WTC11 (cell line): Measurements from ENCODE around the gene TRIM26. TPM values are rescaled to one million over a fixed set of nuclear protein-coding genes. Genes with fewer than 3 reads are reported as not detected.

Experiments
- ATAC-seq: fragments of 200-7000 bp; cut with Tn5 transposase; 2 replicates; pipeline ENCODE4 v1.10.0; 2021; ENCODE audit warnings: mild to moderate bottlenecking, moderate library complexity
- CTCF ChIA-PET: fragments of 300-600 bp; sonication (Branson Sonifier 250); formaldehyde crosslinking; loops from one replicate; lab custom pipeline; 2021; ENCODE audit warnings: antibody characterized with exemption; lab: Charles Lee
- POLR2A ChIA-PET: fragments of 350-600 bp; sonication (Branson Sonifier 250); formaldehyde crosslinking; loops from one replicate; lab custom pipeline; 2021; ENCODE audit warnings: antibody characterized with exemption; lab: Charles Lee
- DNase-seq: peaks from one replicate; pipeline ENCODE4 v3.0.0; 2021; ENCODE audit warnings: low spot score
- H3K27ac Mint-ChIP-seq: 2 replicates; pipeline ENCODE4 v1.8.0; 2021; ENCODE audit warnings: mixed read lengths
- H3K27me3 Mint-ChIP-seq: 2 replicates; pipeline ENCODE4 v1.8.0; 2021; ENCODE audit warnings: low read depth, mild to moderate bottlenecking, moderate library complexity, mixed read lengths
- H3K36me3 Mint-ChIP-seq: 2 replicates; pipeline ENCODE4 v1.8.0; 2021; ENCODE audit warnings: mixed read lengths
- H3K4me1 Mint-ChIP-seq: 2 replicates; pipeline ENCODE4 v1.8.0; 2022; ENCODE audit warnings: mixed read lengths
- H3K4me3 Mint-ChIP-seq: 2 replicates; pipeline ENCODE4 v1.8.0; 2021; ENCODE audit warnings: mild to moderate bottlenecking, moderate library complexity, mixed read lengths
- H3K9me3 Mint-ChIP-seq: 2 replicates; pipeline ENCODE4 v1.8.0; 2021; ENCODE audit warnings: mixed read lengths
- GABPB1 ChIP-seq: sonication (generic); formaldehyde crosslinking; IDR thresholded peaks from 2 replicates; pipeline ENCODE4 v1.8.1; 2023; ENCODE audit warnings: mild to moderate bottlenecking, missing genetic modification reagents
- KAT7 ChIP-seq: sonication (generic); formaldehyde crosslinking; IDR thresholded peaks from 2 replicates; pipeline ENCODE4 v1.8.1; 2023; ENCODE audit warnings: missing genetic modification reagents, mild to moderate bottlenecking, borderline replicate concordance
- NR2C2 ChIP-seq: sonication (generic); formaldehyde crosslinking; IDR thresholded peaks from 2 replicates; pipeline ENCODE4 v1.8.0; 2022; ENCODE audit warnings: mild to moderate bottlenecking, missing genetic modification reagents
- SP1 ChIP-seq: sonication (generic); formaldehyde crosslinking; conservative IDR thresholded peaks from 2 replicates; pipeline ENCODE4 v1.8.1; 2022; ENCODE audit warnings: missing genetic modification reagents
- TEAD1 ChIP-seq: sonication (generic); formaldehyde crosslinking; IDR thresholded peaks from 2 replicates; pipeline ENCODE4 v1.8.0; 2022; ENCODE audit warnings: mild to moderate bottlenecking, missing genetic modification reagents
- USF2 ChIP-seq: sonication (generic); formaldehyde crosslinking; IDR thresholded peaks from 2 replicates; pipeline ENCODE4 v1.8.1; 2023; ENCODE audit warnings: mild to moderate bottlenecking, missing genetic modification reagents, moderate library complexity
- ZNF121 ChIP-seq: sonication (generic); formaldehyde crosslinking; IDR thresholded peaks from 2 replicates; pipeline ENCODE4 v1.8.0; 2023; ENCODE audit warnings: missing genetic modification reagents
- ZNF219 ChIP-seq: sonication (generic); formaldehyde crosslinking; IDR thresholded peaks from 2 replicates; pipeline ENCODE4 v1.8.0; 2023; ENCODE audit warnings: missing genetic modification reagents, mild to moderate bottlenecking, borderline replicate concordance
- ZNF232 ChIP-seq: sonication (generic); formaldehyde crosslinking; IDR thresholded peaks from 2 replicates; pipeline ENCODE4 v1.8.0; 2022; ENCODE audit warnings: mild to moderate bottlenecking, missing genetic modification reagents
- ZNF317 ChIP-seq: sonication (generic); formaldehyde crosslinking; IDR thresholded peaks from 2 replicates; pipeline ENCODE4 v1.8.1; 2023; ENCODE audit warnings: low read depth, mild to moderate bottlenecking, moderate library complexity, missing genetic modification reagents, borderline replicate concordance
- ZNF416 ChIP-seq: fragments of 250-450 bp; sonication (Bioruptor Pico); IDR thresholded peaks from 2 replicates; pipeline ENCODE4 v1.9.0; 2021; ENCODE audit warnings: mild to moderate bottlenecking, inconsistent platforms
- total RNA-seq: library from RNA; stranded (reverse); gene quantifications from 3 replicates; pipeline ENCODE4 v1.2.3, GENCODE V29; 2021
- TF ChIP-seq, protein P1 (sequence below): sonication (generic); formaldehyde crosslinking; IDR thresholded peaks from 2 replicates; pipeline ENCODE4 v1.8.0; 2023; ENCODE audit warnings: missing genetic modification reagents, mild to moderate bottlenecking, borderline replicate concordance
- TF ChIP-seq, protein P2 (sequence below): sonication (generic); formaldehyde crosslinking; IDR thresholded peaks from 2 replicates; pipeline ENCODE4 v1.8.1; 2022; ENCODE audit warnings: mild to moderate bottlenecking, missing genetic modification reagents, moderate library complexity, borderline replicate concordance
- TF ChIP-seq, protein P3 (sequence below): sonication (generic); formaldehyde crosslinking; IDR thresholded peaks from 2 replicates; pipeline ENCODE4 v1.8.1; 2023; ENCODE audit warnings: mild to moderate bottlenecking, missing genetic modification reagents, borderline replicate concordance
- TF ChIP-seq, protein P4 (sequence below): sonication (generic); formaldehyde crosslinking; IDR thresholded peaks from 2 replicates; pipeline ENCODE4 v1.8.0; 2022; ENCODE audit warnings: mild to moderate bottlenecking, missing genetic modification reagents

The TRIM26 gene
- total RNA-seq, 1 experiment from 2014 or later: 27.7 TPM

GRCh38 chr6:30163090-30163917 lies 49.9 kb downstream of the TRIM26 start, which contains the start of gene TRIM15:
TRIM15 (plus strand) TSS chr6:30163546; CDS start chr6:30163685, 139 bp downstream.
- DNase-seq (peak; percentile 30), ATAC-seq (peak; percentile 92)
- H3K9me3 Mint-ChIP-seq: no peaks in the 10 kb centered on the region; the same call in 1 of the 2 replicates
- POLR2A ChIA-PET: no interaction called here
- H3K4me1 Mint-ChIP-seq: peaks cover 5% of the 10 kb centered on the region
- CTCF ChIA-PET: interaction anchor here (2.1 kb wide), 1 partner anchor 60 kb away, joined by 5 read pairs; no protein-coding TSS in a partner anchor
- no peak within 1 kb of the TSS for H3K27ac Mint-ChIP-seq
- H3K27me3 Mint-ChIP-seq: peaks cover 40% of the 10 kb centered on the region
- TF ChIP-seq ZNF121 (CRISPR knock-in tag) (no peak), GABPB1 (CRISPR knock-in tag) (peak; percentile 57), TEAD1 (0 out of 2 replicates have a peak, but pooled peaks have one; percentile 35), SP1 (no peak), USF2 (CRISPR knock-in tag) (no peak), ZNF219 (CRISPR knock-in tag) (no peak), ZNF232 (CRISPR knock-in tag) (no peak), ZNF416 (no peak), NR2C2 (CRISPR knock-in tag) (no peak)
- TF ChIP-seq, protein P1, sequence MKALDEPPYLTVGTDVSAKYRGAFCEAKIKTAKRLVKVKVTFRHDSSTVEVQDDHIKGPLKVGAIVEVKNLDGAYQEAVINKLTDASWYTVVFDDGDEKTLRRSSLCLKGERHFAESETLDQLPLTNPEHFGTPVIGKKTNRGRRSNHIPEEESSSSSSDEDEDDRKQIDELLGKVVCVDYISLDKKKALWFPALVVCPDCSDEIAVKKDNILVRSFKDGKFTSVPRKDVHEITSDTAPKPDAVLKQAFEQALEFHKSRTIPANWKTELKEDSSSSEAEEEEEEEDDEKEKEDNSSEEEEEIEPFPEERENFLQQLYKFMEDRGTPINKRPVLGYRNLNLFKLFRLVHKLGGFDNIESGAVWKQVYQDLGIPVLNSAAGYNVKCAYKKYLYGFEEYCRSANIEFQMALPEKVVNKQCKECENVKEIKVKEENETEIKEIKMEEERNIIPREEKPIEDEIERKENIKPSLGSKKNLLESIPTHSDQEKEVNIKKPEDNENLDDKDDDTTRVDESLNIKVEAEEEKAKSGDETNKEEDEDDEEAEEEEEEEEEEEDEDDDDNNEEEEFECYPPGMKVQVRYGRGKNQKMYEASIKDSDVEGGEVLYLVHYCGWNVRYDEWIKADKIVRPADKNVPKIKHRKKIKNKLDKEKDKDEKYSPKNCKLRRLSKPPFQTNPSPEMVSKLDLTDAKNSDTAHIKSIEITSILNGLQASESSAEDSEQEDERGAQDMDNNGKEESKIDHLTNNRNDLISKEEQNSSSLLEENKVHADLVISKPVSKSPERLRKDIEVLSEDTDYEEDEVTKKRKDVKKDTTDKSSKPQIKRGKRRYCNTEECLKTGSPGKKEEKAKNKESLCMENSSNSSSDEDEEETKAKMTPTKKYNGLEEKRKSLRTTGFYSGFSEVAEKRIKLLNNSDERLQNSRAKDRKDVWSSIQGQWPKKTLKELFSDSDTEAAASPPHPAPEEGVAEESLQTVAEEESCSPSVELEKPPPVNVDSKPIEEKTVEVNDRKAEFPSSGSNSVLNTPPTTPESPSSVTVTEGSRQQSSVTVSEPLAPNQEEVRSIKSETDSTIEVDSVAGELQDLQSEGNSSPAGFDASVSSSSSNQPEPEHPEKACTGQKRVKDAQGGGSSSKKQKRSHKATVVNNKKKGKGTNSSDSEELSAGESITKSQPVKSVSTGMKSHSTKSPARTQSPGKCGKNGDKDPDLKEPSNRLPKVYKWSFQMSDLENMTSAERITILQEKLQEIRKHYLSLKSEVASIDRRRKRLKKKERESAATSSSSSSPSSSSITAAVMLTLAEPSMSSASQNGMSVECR (CRISPR knock-in tag): no peak
- TF ChIP-seq, protein P2, sequence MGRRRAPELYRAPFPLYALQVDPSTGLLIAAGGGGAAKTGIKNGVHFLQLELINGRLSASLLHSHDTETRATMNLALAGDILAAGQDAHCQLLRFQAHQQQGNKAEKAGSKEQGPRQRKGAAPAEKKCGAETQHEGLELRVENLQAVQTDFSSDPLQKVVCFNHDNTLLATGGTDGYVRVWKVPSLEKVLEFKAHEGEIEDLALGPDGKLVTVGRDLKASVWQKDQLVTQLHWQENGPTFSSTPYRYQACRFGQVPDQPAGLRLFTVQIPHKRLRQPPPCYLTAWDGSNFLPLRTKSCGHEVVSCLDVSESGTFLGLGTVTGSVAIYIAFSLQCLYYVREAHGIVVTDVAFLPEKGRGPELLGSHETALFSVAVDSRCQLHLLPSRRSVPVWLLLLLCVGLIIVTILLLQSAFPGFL (CRISPR knock-in tag): peak; percentile 21; the same call in 1 of the 2 replicates
- no peak within 1 kb of the TSS for H3K4me3 Mint-ChIP-seq
- no peaks in the 10 kb centered on the region for H3K36me3 Mint-ChIP-seq

GRCh38 chr6:30162265-30163089 lies 50.7 kb downstream of the TRIM26 start:
- no peaks in the 10 kb centered on the region for H3K36me3 Mint-ChIP-seq
- TF ChIP-seq KAT7: no peak
- TF ChIP-seq ZNF317 (CRISPR knock-in tag): no peak
- TF ChIP-seq, protein P3, sequence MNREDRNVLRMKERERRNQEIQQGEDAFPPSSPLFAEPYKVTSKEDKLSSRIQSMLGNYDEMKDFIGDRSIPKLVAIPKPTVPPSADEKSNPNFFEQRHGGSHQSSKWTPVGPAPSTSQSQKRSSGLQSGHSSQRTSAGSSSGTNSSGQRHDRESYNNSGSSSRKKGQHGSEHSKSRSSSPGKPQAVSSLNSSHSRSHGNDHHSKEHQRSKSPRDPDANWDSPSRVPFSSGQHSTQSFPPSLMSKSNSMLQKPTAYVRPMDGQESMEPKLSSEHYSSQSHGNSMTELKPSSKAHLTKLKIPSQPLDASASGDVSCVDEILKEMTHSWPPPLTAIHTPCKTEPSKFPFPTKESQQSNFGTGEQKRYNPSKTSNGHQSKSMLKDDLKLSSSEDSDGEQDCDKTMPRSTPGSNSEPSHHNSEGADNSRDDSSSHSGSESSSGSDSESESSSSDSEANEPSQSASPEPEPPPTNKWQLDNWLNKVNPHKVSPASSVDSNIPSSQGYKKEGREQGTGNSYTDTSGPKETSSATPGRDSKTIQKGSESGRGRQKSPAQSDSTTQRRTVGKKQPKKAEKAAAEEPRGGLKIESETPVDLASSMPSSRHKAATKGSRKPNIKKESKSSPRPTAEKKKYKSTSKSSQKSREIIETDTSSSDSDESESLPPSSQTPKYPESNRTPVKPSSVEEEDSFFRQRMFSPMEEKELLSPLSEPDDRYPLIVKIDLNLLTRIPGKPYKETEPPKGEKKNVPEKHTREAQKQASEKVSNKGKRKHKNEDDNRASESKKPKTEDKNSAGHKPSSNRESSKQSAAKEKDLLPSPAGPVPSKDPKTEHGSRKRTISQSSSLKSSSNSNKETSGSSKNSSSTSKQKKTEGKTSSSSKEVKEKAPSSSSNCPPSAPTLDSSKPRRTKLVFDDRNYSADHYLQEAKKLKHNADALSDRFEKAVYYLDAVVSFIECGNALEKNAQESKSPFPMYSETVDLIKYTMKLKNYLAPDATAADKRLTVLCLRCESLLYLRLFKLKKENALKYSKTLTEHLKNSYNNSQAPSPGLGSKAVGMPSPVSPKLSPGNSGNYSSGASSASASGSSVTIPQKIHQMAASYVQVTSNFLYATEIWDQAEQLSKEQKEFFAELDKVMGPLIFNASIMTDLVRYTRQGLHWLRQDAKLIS (CRISPR knock-in tag): no peak
- TF ChIP-seq, protein P4, sequence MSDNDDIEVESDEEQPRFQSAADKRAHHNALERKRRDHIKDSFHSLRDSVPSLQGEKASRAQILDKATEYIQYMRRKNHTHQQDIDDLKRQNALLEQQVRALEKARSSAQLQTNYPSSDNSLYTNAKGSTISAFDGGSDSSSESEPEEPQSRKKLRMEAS (CRISPR knock-in tag): no peak
- TF ChIP-seq, all 79 proteins: peak for 0
- H3K4me1 Mint-ChIP-seq: peaks cover 5% of the 10 kb centered on the region
- peaks cover 42% of the 10 kb centered on the region for H3K27me3 Mint-ChIP-seq
- ChIA-PET POLR2A (no interaction called here), CTCF (interaction anchor here (2.1 kb wide), 1 partner anchor 59 kb away, joined by 5 read pairs; no protein-coding TSS in a partner anchor)
- H3K4me3 Mint-ChIP-seq: no peak overlapping the region
- ATAC-seq (no peak), DNase-seq (no peak)
- H3K9me3 Mint-ChIP-seq: no peaks in the 10 kb centered on the region; the same call in 1 of the 2 replicates
- no peak overlapping the region for H3K27ac Mint-ChIP-seq
